HepG2 (cell line): Measurements from ENCODE around the gene KDM5A. TPM values are rescaled to one million over a fixed set of nuclear protein-coding genes. Genes with fewer than 3 reads are reported as not detected.

Experiments
- ATAC-seq: fragments of 200-7000 bp; cut with Tn5 transposase; 3 replicates; pipeline ENCODE4 v1.9.1; 2020; ENCODE audit warnings: mild to moderate bottlenecking, moderate library complexity
- BruUV-seq: library from RNA; stranded (reverse); fragments of 400-500 nt; replicated peaks from 2 replicates; lab custom pipeline; 2021; lab: Mats Ljungman, UMichigan
- CTCF ChIA-PET: fragments of 300-600 bp; formaldehyde crosslinking; extraction: SDS; loops from one replicate; lab custom pipeline; 2021; ENCODE audit warnings: low total read pairs, inconsistent platforms, low intra/inter-chr PET ratio; lab: Yijun Ruan, JAX
- POLR2A ChIA-PET: fragments of 350-600 bp; sonication (Branson Sonifier 250); formaldehyde crosslinking; loops from one replicate; lab custom pipeline; 2020; ENCODE audit warnings: antibody characterized with exemption, inconsistent platforms; lab: Yijun Ruan, JAX
- DNase-seq: peaks from one replicate; pipeline ENCODE4 v3.0.0-alpha.2; 2015; ENCODE audit warnings: low spot score
- FAIRE-seq: peaks from 3 replicates; lab custom pipeline; 2011; peaks lifted over from hg19 to GRCh38; lab: Jason Lieb, UNC
- H2AFZ ChIP-seq: one replicate; pipeline ENCODE4 v1.6.1; 2011; ENCODE audit warnings: low read length, inconsistent platforms
- H3K27ac ChIP-seq: fragments of 300-600 bp; 3 replicates; pipeline ENCODE4 v1.8.0; 2011; ENCODE audit warnings: mixed run types, mild to moderate bottlenecking, mixed read lengths, low read length, inconsistent platforms; ENCODE audit not compliant: insufficient read depth; ENCODE audit errors: extremely low read length
- H3K27me3 ChIP-seq, 2 experiments: fragments of 200-600 bp in 1 of 2; 2 replicates in 1 of 2; 3 replicates in 1 of 2; pipeline versions ENCODE4 v1.6.0 to v1.8.0; 2011; ENCODE audit warnings: low read length in 2 of 2, mild to moderate bottlenecking in 2 of 2, moderate library complexity in 2 of 2, inconsistent platforms in 1 of 2; ENCODE audit not compliant: insufficient read depth in 2 of 2, control insufficient read depth in 1 of 2
- H3K36me3 ChIP-seq, 2 experiments: fragments of 200-600 bp in 1 of 2; replicated peaks in 1 of 2; 2 replicates in 1 of 2; 3 replicates in 1 of 2; pipeline versions ENCODE4 v1.5.1 to v1.8.0; 2011; ENCODE audit warnings: low read length in 2 of 2, inconsistent platforms in 1 of 2; ENCODE audit not compliant: insufficient read depth in 2 of 2, control insufficient read depth in 1 of 2
- H3K4me1 ChIP-seq: 2 replicates; pipeline ENCODE4 v1.5.1; 2012; ENCODE audit warnings: low read length, inconsistent platforms; ENCODE audit not compliant: insufficient read depth
- H3K4me2 ChIP-seq: 2 replicates; pipeline ENCODE4 v1.6.0; 2011; ENCODE audit warnings: low read depth, low read length, inconsistent platforms
- H3K4me3 ChIP-seq, 3 experiments: fragments of 200-600 bp in 1 of 3; sonication (generic), shearing (Covaris generic) in 1 of 3; replicated peaks in 1 of 3; 2 replicates each; pipeline ENCODE4 v1.5.1; 2011 to 2016; ENCODE audit warnings: low read length in 3 of 3, inconsistent platforms in 2 of 3, low read depth in 2 of 3, mild to moderate bottlenecking in 2 of 3, control low read depth in 1 of 3, mixed read lengths in 1 of 3; ENCODE audit not compliant: insufficient read depth in 1 of 3
- H3K79me2 ChIP-seq: one replicate; pipeline ENCODE4 v1.6.1; 2011; ENCODE audit warnings: low read length, inconsistent platforms; ENCODE audit not compliant: insufficient read depth
- H3K9ac ChIP-seq: 2 replicates; pipeline ENCODE4 v1.6.0; 2011; ENCODE audit warnings: mild to moderate bottlenecking, low read depth, low read length, inconsistent platforms; ENCODE audit not compliant: insufficient read depth
- H3K9me3 ChIP-seq: 2 replicates; pipeline ENCODE4 v1.5.1; 2012; ENCODE audit warnings: mild to moderate bottlenecking, low read length
- H4K20me1 ChIP-seq: 2 replicates; pipeline ENCODE4 v1.6.0; 2011; ENCODE audit warnings: inconsistent platforms, mild to moderate bottlenecking, low read length, moderate library complexity; ENCODE audit not compliant: insufficient read depth
- AGO1 ChIP-seq: fragments of 200-400 bp; formaldehyde crosslinking; IDR thresholded peaks from 2 replicates; pipeline ENCODE4 v1.6.1; 2017; ENCODE audit warnings: mild to moderate bottlenecking, low read depth, low read length, moderate library complexity; ENCODE audit not compliant: poor library complexity, severe bottlenecking
- CCDC6 ChIP-seq: sonication (generic); formaldehyde crosslinking; IDR thresholded peaks from 2 replicates; pipeline ENCODE4 v1.8.1; 2022; ENCODE audit warnings: mild to moderate bottlenecking, missing genetic modification reagents, moderate library complexity
- E2F1 ChIP-seq: sonication (generic); formaldehyde crosslinking; IDR thresholded peaks from 2 replicates; pipeline ENCODE4 v1.5.0; 2020; ENCODE audit warnings: missing genetic modification reagents
- KAT7 ChIP-seq: IDR thresholded peaks from 2 replicates; pipeline ENCODE4 v1.6.1; 2018; ENCODE audit warnings: borderline replicate concordance, missing compliant biosample characterization
- KDM4B ChIP-seq: sonication (generic); formaldehyde crosslinking; IDR thresholded peaks from 2 replicates; pipeline ENCODE4 v1.4.0; 2020; ENCODE audit warnings: missing genetic modification reagents
- MLLT10 ChIP-seq: sonication (generic); formaldehyde crosslinking; IDR thresholded peaks from 2 replicates; pipeline ENCODE4 v1.4.0; 2020; ENCODE audit warnings: missing genetic modification reagents
- MTERF4 ChIP-seq: sonication (generic); formaldehyde crosslinking; IDR thresholded peaks from 2 replicates; pipeline ENCODE4 v1.8.0; 2023; ENCODE audit warnings: mild to moderate bottlenecking, missing genetic modification reagents
- REST ChIP-seq, 2 experiments: IDR thresholded peaks; 2 replicates each; pipeline ENCODE4 v1.6.1; 2011 to 2012; ENCODE audit warnings: low read length in 2 of 2, borderline replicate concordance in 1 of 2, low read depth in 1 of 2, mild to moderate bottlenecking in 1 of 2, moderate library complexity in 1 of 2
- RNF2 ChIP-seq: fragments of 450-650 bp; conservative IDR thresholded peaks from 2 replicates; pipeline ENCODE4 v1.6.1; 2016; ENCODE audit warnings: low read depth
- ZKSCAN1 ChIP-seq: fragments of 150-350 bp; IDR thresholded peaks from 2 replicates; pipeline ENCODE4 v1.6.1; 2014; ENCODE audit warnings: low read length
- ZMYM4 ChIP-seq: sonication (generic); formaldehyde crosslinking; IDR thresholded peaks from 2 replicates; pipeline ENCODE4 v1.8.1; 2023; ENCODE audit warnings: mild to moderate bottlenecking, missing genetic modification reagents
- ZNF605 ChIP-seq: sonication (generic); formaldehyde crosslinking; IDR thresholded peaks from 2 replicates; pipeline ENCODE4 v1.8.0; 2022; ENCODE audit warnings: mild to moderate bottlenecking, missing genetic modification reagents
- ZNF768 ChIP-seq: sonication (generic); formaldehyde crosslinking; IDR thresholded peaks from 2 replicates; pipeline ENCODE4 v1.4.0; 2020; ENCODE audit warnings: missing genetic modification reagents
- WGBS: methylation state at CpG from one replicate; pipeline ENCODE4 v1.1.6; 2017; ENCODE audit warnings: low lambda C conversion rate; 5-methylcytosine and 5-hydroxymethylcytosine counted together
- in situ Hi-C: cut with HindIII; loops from 2 replicates; pipeline ENCODE4 v1.10.0; 2017; ENCODE audit warnings: low pct_unique_long_range_greater_than_20kb; ENCODE audit not compliant: extremely low pct_ligation_motif_present
- intact Hi-C: fragments of 100-400 bp; cut with micrococcal nuclease; formaldehyde crosslinking; loops from one replicate; pipeline ENCODE4 v1.10.0; 2022; ENCODE audit not compliant: unreplicated experiment
- polyA plus RNA-seq, 8 experiments: library from polyadenylated mRNA; depleted of rRNA in 3 of 8; stranded (reverse) in 7 of 8; unstranded in 1 of 8; fragments of >200 nt; fragmentation: Illumina TruSeq in 4 of 8; extraction: Trizol in 4 of 8; gene quantifications; 2 replicates each; pipeline versions ENCODE4 v1.2.1 to v1.2.3, GENCODE V29; 2011 to 2016; ENCODE audit warnings: low read depth in 4 of 8, missing spikeins in 1 of 8, mixed read lengths in 1 of 8; ENCODE audit not compliant: insufficient read depth in 1 of 8
- total RNA-seq, 5 experiments: library from RNA; depleted of rRNA; stranded (reverse); fragments of >200 nt; fragmentation: Illumina TruSeq; extraction: Trizol; gene quantifications; 2 replicates each; pipeline ENCODE4 v1.2.3, GENCODE V29; 2016; ENCODE audit warnings: low read depth in 1 of 5

Gene KDM5A
- total and polyA plus RNA-seq, 2 of the 13 experiments (the other 11 are each of a cell fraction or from before 2014, with no cell fraction given), result 12.0 to 29.2 TPM

GRCh38 chr12:238736-239398 is 150.3 kb downstream of the KDM5A start:
- H3K4me1 ChIP-seq, result peaks cover 29% of the 10 kb centered on the region
- no peak for DNase-seq
- no peak overlapping the region for H3K4me2 ChIP-seq
- TF ChIP-seq AGO1 (no peak), REST (IDR thresholded peaks at IDR 0.05; ENCODE audit: borderline replicate concordance in 1 of 2, low read depth in 1 of 2, low read length in 2 of 2) (no peak), MTERF4 (CRISPR knock-in tag) (no peak), ZNF605 (no peak), E2F1 (no peak), KAT7 (CRISPR knock-in tag) (no peak), ZNF768 (CRISPR knock-in tag) (no peak), MLLT10 (CRISPR knock-in tag) (no peak), RNF2 (no peak), CCDC6 (no peak), ZMYM4 (CRISPR knock-in tag) (no peak), ZKSCAN1 (no peak), KDM4B (CRISPR knock-in tag) (no peak)
- peaks cover 4% of the 10 kb centered on the region; the same call in 1 of the 2 replicates for H3K9me3 ChIP-seq
- no peaks in the 10 kb centered on the region for H3K36me3 ChIP-seq
- CTCF ChIA-PET, result no interaction called here
- H3K4me3 ChIP-seq, result no peak overlapping the region
- WGBS, result 88% methylated on average over 19 of the region's 19 CpGs
- in situ Hi-C loops, result no loop called here
- H3K79me2 ChIP-seq, result no peaks in the 10 kb centered on the region
- POLR2A ChIA-PET, result no interaction called here
- intact Hi-C loops, result no loop called here
- no peak for ATAC-seq
- no peak for FAIRE-seq
- no peaks in the 10 kb centered on the region for H3K27me3 ChIP-seq
- no peaks in the 10 kb centered on the region for H4K20me1 ChIP-seq
- no peak overlapping the region for H2AFZ ChIP-seq
- H3K27ac ChIP-seq, result no peak overlapping the region
- no peak overlapping the region for H3K9ac ChIP-seq
- BruUV-seq, result no TSS peak
